ENCODE results near the gene NAIF1. TPM values are rescaled to one million over a fixed set of nuclear protein-coding genes. Genes with fewer than 3 reads are reported as not detected.
"Not testable (repeated sequence)": the region's sequence is repeated elsewhere in the genome, so short reads cannot be mapped to it uniquely, and the experiment has no call there.

Gene NAIF1
- total RNA-seq, 6 experiments from 2014 or later = 8.7 to 11.5 (median 9.8) TPM

- TF ChIP-seq, protein P1, sequence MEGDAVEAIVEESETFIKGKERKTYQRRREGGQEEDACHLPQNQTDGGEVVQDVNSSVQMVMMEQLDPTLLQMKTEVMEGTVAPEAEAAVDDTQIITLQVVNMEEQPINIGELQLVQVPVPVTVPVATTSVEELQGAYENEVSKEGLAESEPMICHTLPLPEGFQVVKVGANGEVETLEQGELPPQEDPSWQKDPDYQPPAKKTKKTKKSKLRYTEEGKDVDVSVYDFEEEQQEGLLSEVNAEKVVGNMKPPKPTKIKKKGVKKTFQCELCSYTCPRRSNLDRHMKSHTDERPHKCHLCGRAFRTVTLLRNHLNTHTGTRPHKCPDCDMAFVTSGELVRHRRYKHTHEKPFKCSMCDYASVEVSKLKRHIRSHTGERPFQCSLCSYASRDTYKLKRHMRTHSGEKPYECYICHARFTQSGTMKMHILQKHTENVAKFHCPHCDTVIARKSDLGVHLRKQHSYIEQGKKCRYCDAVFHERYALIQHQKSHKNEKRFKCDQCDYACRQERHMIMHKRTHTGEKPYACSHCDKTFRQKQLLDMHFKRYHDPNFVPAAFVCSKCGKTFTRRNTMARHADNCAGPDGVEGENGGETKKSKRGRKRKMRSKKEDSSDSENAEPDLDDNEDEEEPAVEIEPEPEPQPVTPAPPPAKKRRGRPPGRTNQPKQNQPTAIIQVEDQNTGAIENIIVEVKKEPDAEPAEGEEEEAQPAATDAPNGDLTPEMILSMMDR (IDR thresholded peaks at IDR 0.05) = no peak
- Mint-ChIP-seq H3K9me3 (no peaks in the 10 kb centered on the region), H3K27me3 (ENCODE audit: insufficient read depth) (peaks cover 3% of the 10 kb centered on the region; the same call in 1 of the 2 replicates), H3K36me3 (ENCODE audit: low read depth) (no peaks in the 10 kb centered on the region), H3K4me3 (peak overlapping the region; percentile 82), H3K4me1 (ENCODE audit: low read depth) (peaks cover 43% of the 10 kb centered on the region), H3K27ac (peak overlapping the region; percentile 96)
- DNase-seq = peak; percentile 65
These were observed 5.3 kb upstream of the NAIF1 start for GRCh38 chr9:128072144-128073021.

DNA sequence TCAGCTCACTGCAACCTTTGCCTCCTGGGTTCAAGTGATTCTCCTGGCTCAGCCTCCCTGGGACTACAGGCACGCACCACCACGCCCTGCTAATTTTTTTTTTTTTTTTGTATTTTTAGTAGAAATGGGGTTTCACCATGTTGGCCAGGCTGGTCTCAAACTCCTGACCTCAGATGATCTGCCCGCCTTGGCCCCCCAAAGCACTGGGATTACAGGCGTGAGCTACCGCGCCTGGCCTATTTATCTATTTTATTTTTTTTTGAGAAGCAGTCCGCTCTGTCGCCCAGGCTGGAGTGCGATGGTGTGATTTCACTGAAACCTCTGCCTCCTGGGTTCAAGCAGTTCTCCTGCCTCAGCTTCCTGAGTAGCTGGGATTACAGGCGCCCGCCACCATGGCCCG lies 4.4 kb upstream of the NAIF1 start:
- not testable (repeated sequence) for DNase-seq; H3K4me3 Mint-ChIP-seq; H3K27me3 Mint-ChIP-seq (ENCODE audit: insufficient read depth); H3K36me3 Mint-ChIP-seq (ENCODE audit: low read depth); H3K9me3 Mint-ChIP-seq
- Mint-ChIP-seq H3K4me1 (ENCODE audit: low read depth) (peaks cover 36% of the 10 kb centered on the region), H3K27ac (peak overlapping the region; percentile 96; the same call in 1 of the 2 replicates)

GRCh38 chr9:128070874-128071273 lies 3.8 kb upstream of the NAIF1 start:
- H3K27me3 Mint-ChIP-seq (ENCODE audit: insufficient read depth) = peaks cover 3% of the 10 kb centered on the region; the same call in 1 of the 2 replicates
- TF ChIP-seq, protein P1 (IDR thresholded peaks at IDR 0.05) = no peak
- H3K36me3 Mint-ChIP-seq (ENCODE audit: low read depth) = peaks cover 4% of the 10 kb centered on the region
- H3K9me3 Mint-ChIP-seq = no peaks in the 10 kb centered on the region
- DNase-seq = no peak
- H3K4me3 Mint-ChIP-seq = peak overlapping the region; percentile 37; the same call in 1 of the 2 replicates
- H3K4me1 Mint-ChIP-seq (ENCODE audit: low read depth) = peaks cover 41% of the 10 kb centered on the region
- H3K27ac Mint-ChIP-seq = peak overlapping the region; percentile 46; the same call in 1 of the 2 replicates

DNA sequence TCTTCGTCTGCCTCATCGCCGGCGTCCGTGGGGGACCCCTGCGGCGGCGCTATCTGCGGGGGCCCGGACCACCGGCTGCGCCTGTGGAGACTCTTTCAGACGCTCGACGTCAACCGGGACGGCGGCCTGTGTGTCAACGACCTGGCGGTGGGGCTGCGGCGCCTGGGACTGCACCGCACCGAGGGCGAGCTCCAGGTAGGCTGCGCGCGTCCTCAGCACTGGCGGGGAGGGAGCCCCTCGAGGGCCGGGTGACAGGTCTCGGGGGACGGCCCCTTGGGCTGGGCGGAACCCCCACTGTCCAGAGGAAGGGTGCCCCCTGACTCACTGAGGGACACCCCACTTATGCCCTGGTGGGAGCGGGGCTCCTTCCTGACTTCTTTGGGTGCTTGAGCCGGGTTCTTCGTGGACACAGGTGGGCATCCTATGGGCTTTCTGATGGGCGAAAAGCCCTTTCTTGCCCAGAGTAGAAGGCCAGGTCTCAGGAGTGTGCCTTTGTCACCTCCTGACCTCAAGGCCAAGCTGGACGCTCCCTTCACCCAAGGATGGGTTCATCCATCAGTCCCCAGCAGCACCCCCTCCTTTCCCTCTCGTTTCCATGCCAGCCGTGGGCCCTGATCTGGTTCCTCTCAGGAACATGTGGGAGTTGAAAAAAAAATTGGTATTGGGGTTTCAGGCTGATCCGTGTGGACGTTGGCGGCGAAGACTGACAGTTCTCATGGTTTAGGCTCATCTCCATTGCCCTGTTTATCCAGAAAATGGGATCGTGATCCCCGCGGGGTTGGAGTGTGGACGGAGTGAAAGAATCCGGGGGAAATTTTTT lies 1.5 kb upstream of the NAIF1 start:
- TF ChIP-seq, protein P1 (IDR thresholded peaks at IDR 0.05) = no peak
- H3K9me3 Mint-ChIP-seq = no peaks in the 10 kb centered on the region
- H3K4me3 Mint-ChIP-seq = peak overlapping the region; percentile 95
- H3K36me3 Mint-ChIP-seq (ENCODE audit: low read depth) = peaks cover 10% of the 10 kb centered on the region
- no peak for DNase-seq
- H3K27me3 Mint-ChIP-seq (ENCODE audit: insufficient read depth) = peaks cover 3% of the 10 kb centered on the region; the same call in 1 of the 2 replicates
- peak overlapping the region; percentile 88 for H3K27ac Mint-ChIP-seq
- peaks cover 48% of the 10 kb centered on the region for H3K4me1 Mint-ChIP-seq (ENCODE audit: low read depth)

DNA sequence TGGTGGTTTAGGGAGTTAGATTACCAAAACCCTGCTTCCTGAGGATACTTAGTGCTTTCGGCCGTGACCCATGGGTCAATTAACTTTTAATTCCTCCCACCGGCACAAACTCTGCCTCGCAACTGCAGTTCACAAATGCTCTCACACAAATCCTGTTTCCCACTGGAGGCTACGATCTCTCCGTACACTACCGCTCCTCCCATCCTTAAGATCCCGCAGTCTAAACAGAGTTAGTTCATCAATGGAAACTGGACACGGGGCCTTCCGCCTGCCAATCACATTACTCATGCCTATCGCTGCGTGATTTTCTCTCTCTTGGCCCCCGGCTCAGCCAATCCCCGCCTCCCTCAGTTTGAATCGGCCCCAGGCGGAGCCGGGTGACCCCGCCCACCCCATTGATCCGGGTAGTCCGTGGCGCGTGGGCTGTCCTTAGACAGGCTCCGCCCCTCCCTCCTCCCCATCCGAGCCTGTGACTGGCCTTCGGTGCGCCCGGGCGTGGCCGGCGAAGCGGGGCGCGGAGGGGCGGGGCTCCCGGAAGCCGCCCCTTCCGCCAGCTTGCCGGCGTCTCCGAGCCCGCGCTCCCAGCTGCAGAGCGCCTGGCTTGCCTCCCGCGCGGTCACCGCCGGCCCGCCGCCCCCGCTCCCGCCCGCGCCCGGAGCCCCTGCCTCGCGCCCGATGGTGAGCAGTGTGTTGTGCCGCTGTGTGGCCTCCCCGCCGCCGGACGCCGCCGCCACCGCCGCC lies 695 bp upstream of the NAIF1 start, which contains the start of gene SLC25A25:
TSS of gene SLC25A25 (plus strand) at position 588 of the 741 bp plus-strand sequence. CDS start at position 676, 88 bp downstream.
- Mint-ChIP-seq H3K27ac (peak within 1 kb of the TSS; percentile 88), H3K9me3 (no peaks in the 10 kb centered on the region), H3K4me3 (peak within 1 kb of the TSS; percentile 95), H3K4me1 (ENCODE audit: low read depth) (peaks cover 41% of the 10 kb centered on the region), H3K27me3 (ENCODE audit: insufficient read depth) (peaks cover 3% of the 10 kb centered on the region; the same call in 1 of the 2 replicates), H3K36me3 (ENCODE audit: low read depth) (peaks cover 14% of the 10 kb centered on the region)
- TF ChIP-seq, protein P1 (IDR thresholded peaks at IDR 0.05) = no peak
- DNase-seq = peak; percentile 98

Data from HFFc6 (cell line).